GM12891 (cell line): Measurements from ENCODE around the gene EHMT1.

Experiments used
- POLR2A ChIP-seq: IDR thresholded peaks from 2 replicates; pipeline ENCODE4 v1.6.1; 2011; ENCODE audit warnings: low read depth, low read length, control low read depth
- POLR2AphosphoS5 ChIP-seq: IDR thresholded peaks from 2 replicates; pipeline ENCODE4 v1.6.1; 2011; ENCODE audit warnings: low read depth, low read length, control low read depth
- SPI1 ChIP-seq: IDR thresholded peaks from 2 replicates; pipeline ENCODE4 v1.6.1; 2011; ENCODE audit warnings: low read depth, low read length, control low read depth

- no peak for TF ChIP-seq POLR2AphosphoS5
- no peak for TF ChIP-seq POLR2A
- TF ChIP-seq SPI1 = no peak
Measured at GRCh38 chr9:137802021-137802420, 183.2 kb downstream of the EHMT1 start.
